G401 (cell line): ENCODE data around the gene S100A16. TPM values are rescaled to one million over a fixed set of nuclear protein-coding genes. Genes with fewer than 3 reads are reported as not detected.
A peak's percentile ranks its signal among the peaks of the same experiment; 100 is the strongest.
"Not testable (repeated sequence)": the region's sequence is repeated elsewhere in the genome, so short reads cannot be mapped to it uniquely, and the experiment has no call there.

ENCODE experiments used
- DNase-seq: peaks from one replicate; pipeline ENCODE4 v3.0.0-alpha.2; 2015; ENCODE audit warnings: low spot score
- in situ Hi-C: cut with HindIII; loops from 2 replicates; pipeline ENCODE4 v1.10.0; 2016; ENCODE audit warnings: low sequenced_read_pairs, mixed read lengths
- total RNA-seq: library from RNA; depleted of rRNA; stranded (reverse); fragments of >200 nt; shearing (Covaris generic); gene quantifications from 2 replicates; pipeline ENCODE4 v1.2.3, GENCODE V29; 2014

S100A16 gene
- total RNA-seq, 1 experiment from 2014 or later: 81.9 TPM

- in situ Hi-C loops, DNase-seq: not testable (repeated sequence)
Observed at GRCh38 chr1:153640213-153640612, 27.3 kb upstream of the S100A16 start.

DNA sequence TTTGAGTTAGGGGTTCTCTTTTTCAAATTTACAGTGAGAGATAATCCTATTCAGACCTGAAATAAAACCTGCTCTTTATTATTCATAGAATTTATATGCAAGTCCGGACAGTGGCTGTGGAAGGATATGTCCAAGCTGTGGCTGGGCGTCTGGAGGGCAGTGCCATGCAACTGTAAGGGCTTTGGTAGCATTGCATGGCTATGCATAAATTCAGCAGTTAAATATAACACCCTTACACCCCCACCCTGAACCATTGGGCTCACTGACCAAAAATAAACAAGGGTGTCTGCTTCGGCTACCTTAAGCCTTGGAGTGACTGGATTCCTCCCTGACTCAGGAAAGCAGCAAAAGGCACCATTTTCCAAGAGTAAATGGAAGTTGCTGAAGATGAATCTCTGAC is 26.3 kb upstream of the S100A16 start:
- no peak for DNase-seq
- in situ Hi-C loops: no loop called here

DNA sequence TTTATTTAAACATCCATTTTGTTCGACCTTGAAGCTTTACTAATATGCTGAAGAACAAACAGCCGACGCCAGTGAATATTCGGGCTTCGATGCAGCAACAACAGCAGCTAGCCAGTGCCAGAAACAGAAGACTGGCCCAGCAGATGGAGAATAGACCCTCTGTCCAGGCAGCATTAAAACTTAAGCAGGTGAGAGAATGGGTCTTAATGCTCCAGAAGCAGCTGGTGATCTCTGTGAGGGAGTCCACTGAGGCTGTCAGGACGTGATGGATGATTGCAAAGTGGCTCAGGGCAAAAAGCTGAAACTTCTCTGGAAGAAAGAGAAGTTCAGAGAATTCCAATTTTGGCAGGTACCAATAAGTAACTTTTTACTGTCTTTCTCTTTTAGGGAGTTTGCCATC is 25.3 kb upstream of the S100A16 start:
- DNase-seq: no peak
- in situ Hi-C loops: no loop called here

DNA sequence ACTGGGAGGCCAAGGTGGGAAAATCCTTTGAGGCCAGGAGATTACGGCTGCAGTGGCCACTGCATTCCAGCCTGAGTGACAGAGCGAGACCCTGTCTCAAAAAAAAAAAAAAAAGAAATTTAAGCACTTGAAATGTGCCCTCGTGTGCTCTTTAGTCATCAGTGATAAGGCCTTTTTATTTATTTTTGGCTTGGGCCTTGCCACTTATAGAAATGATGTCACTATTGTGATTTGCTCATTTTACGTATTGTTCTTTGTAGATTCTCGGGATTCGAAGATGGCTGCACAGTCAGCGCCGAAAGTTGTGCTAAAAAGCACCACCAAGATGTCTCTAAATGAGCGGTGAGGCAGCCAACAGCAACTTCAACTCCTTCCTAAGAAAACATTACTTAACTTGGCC is 23.4 kb upstream of the S100A16 start:
- in situ Hi-C loops: no loop called here
- DNase-seq: no peak

DNA sequence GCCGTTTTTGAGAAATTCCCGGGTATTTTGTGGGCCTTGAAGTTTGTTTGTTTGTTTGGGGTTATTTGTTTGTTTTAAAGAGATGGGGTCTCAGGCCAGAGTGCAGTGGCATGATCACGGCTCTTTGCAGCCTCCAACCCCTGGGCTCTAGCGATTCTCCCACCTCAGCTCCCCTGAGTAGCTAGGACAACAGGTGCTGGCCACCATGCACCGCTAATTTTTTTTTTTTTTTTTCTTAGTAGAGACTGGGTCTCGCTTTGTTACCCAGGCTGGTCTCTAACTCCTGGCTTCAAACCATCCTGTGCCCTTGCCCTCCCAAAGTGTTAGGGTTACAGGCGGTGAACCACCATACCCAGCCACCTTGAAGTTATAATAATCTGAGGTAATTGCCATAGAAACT is 22.9 kb upstream of the S100A16 start:
- DNase-seq: no peak
- in situ Hi-C loops: no loop called here

- in situ Hi-C loops: no loop called here
- DNase-seq: peak; percentile 99
Observed at GRCh38 chr1:153633754-153634665, 21.1 kb upstream of the S100A16 start, which contains the start of gene CHTOP. Gene CHTOP (plus strand): TSS chr1:153634066. CDS start chr1:153636589, 2,523 bp downstream.

DNA sequence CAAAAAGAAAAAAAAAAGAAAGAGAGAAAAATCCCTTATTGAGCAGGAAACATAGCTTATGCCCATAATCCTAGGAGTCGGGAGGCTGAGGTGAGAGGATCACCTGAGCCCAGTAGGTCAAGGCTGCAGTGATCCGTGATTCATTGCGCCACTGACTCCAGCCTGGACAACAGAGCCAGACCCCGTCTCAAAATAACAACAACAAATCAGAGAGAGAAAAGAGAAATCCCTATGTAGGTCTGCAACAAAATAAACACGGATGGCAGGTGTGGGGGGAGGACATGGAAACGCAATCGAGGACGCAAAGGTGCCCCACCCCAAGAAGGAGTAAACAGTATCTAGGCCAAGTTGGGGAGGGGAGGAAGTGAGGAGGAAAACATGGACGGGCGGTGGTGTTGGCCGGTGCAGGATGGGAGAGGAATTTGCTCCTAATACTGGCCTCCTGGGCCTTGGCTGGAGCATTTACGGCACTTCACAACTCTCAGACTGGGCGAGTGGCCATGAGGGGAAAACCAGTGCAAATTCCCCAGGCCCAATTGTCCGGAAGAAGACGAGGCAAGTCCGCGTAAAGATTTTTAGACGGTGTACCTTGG is 20.3 kb upstream of the S100A16 start:
- in situ Hi-C loops: no loop called here

GRCh38 chr1:153631047-153632022 is 18.4 kb upstream of the S100A16 start:
- in situ Hi-C loops: no loop called here
- no peak for DNase-seq

More for the DNA sequence above, 20.3 kb upstream of the S100A16 start:
- no peak for DNase-seq

- no peak for DNase-seq
- in situ Hi-C loops: no loop called here
Observed at GRCh38 chr1:153630384-153630783, 17.4 kb upstream of the S100A16 start.

DNA sequence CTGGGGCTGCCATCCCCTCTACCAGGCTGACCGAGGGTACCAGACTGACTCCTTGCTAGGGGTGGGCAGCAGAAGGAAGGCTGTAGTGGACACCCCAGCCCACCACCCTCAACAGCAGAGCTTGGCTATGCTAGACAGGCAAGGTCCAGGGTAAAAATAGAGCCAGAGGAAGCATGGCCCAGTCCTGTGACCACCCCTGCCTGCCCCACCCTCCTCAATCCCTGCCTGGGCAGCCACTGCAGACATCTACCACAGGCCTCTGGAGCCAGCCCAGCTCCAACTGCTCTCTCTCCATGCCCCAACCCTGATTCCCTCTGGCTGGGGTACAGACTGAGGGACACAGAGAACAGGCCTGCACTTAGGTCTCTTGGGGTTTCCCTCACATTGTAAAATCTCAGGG is 17.0 kb upstream of the S100A16 start:
- in situ Hi-C loops: no loop called here
- DNase-seq: no peak

DNA sequence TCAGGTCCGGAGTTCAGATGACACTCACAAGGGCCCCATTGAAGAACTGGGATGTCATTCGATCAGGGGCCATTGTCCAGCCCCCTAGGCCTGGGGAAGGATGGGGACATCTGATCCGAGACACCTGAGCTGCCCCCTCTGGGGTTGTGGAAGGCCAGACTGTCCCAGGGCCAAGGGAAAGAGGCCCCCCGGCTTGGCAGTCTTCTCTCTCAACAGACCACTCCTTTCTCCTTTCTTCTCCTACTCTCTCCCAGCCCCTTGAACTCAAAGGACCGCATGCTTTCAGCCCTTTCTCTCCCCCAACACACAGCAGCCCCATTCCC is 16.4 kb upstream of the S100A16 start:
- no peak for DNase-seq
- in situ Hi-C loops: no loop called here

GRCh38 chr1:153628638-153629342 is 15.9 kb upstream of the S100A16 start:
- in situ Hi-C loops: no loop called here
- DNase-seq: no peak

GRCh38 chr1:153627715-153628626 is 15.0 kb upstream of the S100A16 start, which contains the start of gene S100A1:
Gene S100A1 (plus strand): TSS chr1:153628434. CDS start chr1:153630522, 2,088 bp downstream.
- DNase-seq: peak; percentile 41
- in situ Hi-C loops: no loop called here

DNA sequence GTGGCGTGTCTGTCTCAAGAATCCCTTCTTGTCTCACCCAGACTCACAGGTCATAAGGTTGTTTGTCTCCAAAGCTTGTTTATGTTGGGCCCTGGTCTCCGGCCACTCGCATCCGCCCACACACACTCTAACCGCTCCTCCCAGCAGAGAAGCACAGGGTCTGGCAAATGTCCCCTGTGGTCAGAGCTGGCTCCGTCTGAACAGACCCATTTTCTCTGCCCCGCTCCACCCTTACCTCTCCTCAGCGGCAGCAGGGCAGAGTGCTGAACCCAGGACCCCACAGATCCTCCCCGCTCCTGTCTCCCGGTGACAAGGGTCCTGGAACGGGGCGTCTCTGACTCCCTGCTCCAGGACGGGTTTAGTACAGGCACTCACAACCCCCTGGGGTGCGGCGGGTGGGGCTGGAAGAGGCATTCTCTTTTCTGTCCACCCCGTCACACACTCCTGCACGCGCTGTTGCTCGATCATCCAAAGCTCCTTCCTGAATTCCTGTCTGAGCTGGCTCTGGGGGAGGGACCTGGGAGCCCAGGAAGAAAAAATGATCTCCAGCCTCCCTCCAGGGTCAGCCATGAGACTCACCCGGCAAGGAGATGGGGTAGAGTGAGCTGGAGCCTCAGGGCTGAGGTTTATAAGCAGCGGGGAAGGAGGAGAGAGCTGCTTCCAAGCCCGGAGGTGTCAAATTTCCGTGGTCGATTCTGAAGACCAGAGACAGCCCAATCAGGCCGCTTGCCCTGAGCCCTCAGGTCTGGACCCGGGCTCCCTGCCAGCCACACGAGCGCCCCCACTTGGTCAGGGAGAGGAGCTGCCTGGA is 14.2 kb upstream of the S100A16 start, which contains the start of gene S100A13:
Gene S100A13, minus strand, starts transcription at position 602 of the 811 bp plus-strand sequence. CDS start 1,033 bp downstream, outside the sequence.
- in situ Hi-C loops: no loop called here
- peak; percentile 79 for DNase-seq

DNA sequence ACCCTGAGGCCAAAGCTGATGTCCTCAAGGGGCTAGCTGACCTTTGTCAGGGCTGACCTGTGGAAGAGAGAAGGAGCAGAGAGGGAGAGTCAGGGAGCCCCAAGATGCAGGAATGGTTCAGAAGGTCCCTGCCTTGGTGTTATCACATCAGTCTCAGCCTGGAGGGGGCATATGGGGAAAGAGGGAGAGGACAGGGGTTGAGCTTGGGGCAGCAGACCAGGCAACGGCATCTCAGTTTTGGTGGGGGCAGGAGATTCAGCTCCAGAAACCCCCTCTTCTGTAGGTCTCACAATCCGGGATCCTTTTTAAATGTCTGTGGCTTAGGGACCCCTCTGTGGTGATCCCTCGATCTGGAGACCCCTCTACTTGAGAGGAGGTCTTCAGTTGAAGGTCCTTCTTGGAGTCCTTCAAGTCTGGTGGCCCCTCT is 13.6 kb upstream of the S100A16 start:
- in situ Hi-C loops: no loop called here
- DNase-seq: no peak

GRCh38 chr1:153624965-153625611 is 12.2 kb upstream of the S100A16 start:
- no peak for DNase-seq
- in situ Hi-C loops: no loop called here
